Fibroblast of villous mesenchyme (primary cell): Measurements from ENCODE around the gene CD101. TPM values are rescaled to one million over a fixed set of nuclear protein-coding genes. Genes with fewer than 3 reads are reported as not detected.

Experiments used
- DNase-seq: peaks from one replicate; pipeline ENCODE4 v3.0.0-alpha.2; 2010; ENCODE audit warnings: low read depth
- H3K4me3 ChIP-seq: 2 replicates; pipeline ENCODE4 v1.5.1; 2011; ENCODE audit warnings: low read depth, mild to moderate bottlenecking, low read length
- CTCF ChIP-seq: IDR thresholded peaks from 2 replicates; pipeline ENCODE4 v1.5.1; 2012; ENCODE audit warnings: low read depth, mild to moderate bottlenecking, low read length; ENCODE audit not compliant: insufficient read depth
- total RNA-seq: library from RNA; depleted of rRNA; stranded (reverse); fragments of >200 nt; gene quantifications from 2 replicates; pipeline ENCODE4 v1.2.3, GENCODE V29; 2012

The CD101 gene
- total RNA-seq, 1 donor, result under 0.01 TPM

DNA sequence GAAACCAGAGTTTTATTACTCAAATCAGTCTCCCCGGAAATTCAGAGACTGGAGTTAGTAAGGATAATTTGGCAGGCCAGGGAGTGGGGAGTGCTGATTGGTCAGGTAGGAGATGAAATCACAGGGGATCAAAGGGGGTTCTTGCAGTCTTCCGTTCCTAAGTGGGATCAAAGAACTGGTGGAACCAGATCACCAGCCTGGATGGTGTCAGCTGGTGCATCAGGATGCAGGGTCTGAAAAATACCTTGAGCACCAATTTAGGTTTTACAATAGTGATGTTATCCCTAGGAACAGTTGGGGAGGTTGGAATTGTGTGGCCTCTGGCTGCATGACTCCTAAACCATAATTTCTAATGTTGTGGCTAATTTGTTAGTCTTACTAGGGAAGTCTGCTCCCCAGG, 1.4 kb upstream of the CD101 start:
- no peak for TF ChIP-seq CTCF
- no peak for DNase-seq
- H3K4me3 ChIP-seq, result no peak overlapping the region

- no peak for DNase-seq
- no peak for TF ChIP-seq CTCF
These were observed 1.8 kb downstream of the CD101 start for GRCh38 chr1:117003223-117003875.

DNA sequence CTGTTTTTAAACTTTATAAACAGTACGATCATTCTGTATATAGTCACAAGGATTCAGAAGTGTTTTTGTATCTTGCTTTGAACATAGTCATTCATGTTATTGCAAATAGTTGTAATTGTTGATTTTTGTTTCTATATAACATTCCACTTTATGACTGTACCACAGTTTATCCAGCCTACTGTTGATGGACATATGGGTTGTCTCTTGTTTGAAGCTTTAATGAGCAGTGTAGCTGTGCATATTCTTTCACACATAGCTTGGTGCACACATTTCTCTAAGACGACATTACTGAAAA, 6.1 kb downstream of the CD101 start:
- DNase-seq, result no peak
- H3K4me3 ChIP-seq, result no peak overlapping the region
- TF ChIP-seq CTCF, result no peak

More at GRCh38 chr1:117003223-117003875, 1.8 kb downstream of the CD101 start:
- H3K4me3 ChIP-seq, result no peak overlapping the region

- DNase-seq, result no peak
- TF ChIP-seq CTCF, result no peak
- no peak overlapping the region for H3K4me3 ChIP-seq
These were observed 7.1 kb downstream of the CD101 start for GRCh38 chr1:117008656-117009055.

- no peak for TF ChIP-seq CTCF
- DNase-seq, result no peak
- no peak overlapping the region for H3K4me3 ChIP-seq
These were observed 7.6 kb downstream of the CD101 start for GRCh38 chr1:117009132-117009531.

- H3K4me3 ChIP-seq, result no peak overlapping the region
- DNase-seq, result no peak
- TF ChIP-seq CTCF, result no peak
These were observed 8.9 kb downstream of the CD101 start for GRCh38 chr1:117010310-117010969.

- TF ChIP-seq CTCF, result no peak
- H3K4me3 ChIP-seq, result no peak overlapping the region
- no peak for DNase-seq
These were observed 9.8 kb downstream of the CD101 start for GRCh38 chr1:117011334-117011733.
